Progenitor cell of endocrine pancreas (in vitro differentiated cells): ENCODE data around the gene CDK12. TPM values are rescaled to one million over a fixed set of nuclear protein-coding genes. Genes with fewer than 3 reads are reported as not detected.
"Not testable (repeated sequence)": the region's sequence is repeated elsewhere in the genome, so short reads cannot be mapped to it uniquely, and the experiment has no call there.

ENCODE experiments used
- DNase-seq: peaks from one replicate; pipeline ENCODE4 v3.0.0; 2021; ENCODE audit warnings: low spot score; ENCODE audit not compliant: unreplicated experiment
- H3K27ac Mint-ChIP-seq: 2 replicates; pipeline ENCODE4 v1.8.0; 2021; ENCODE audit warnings: mild to moderate bottlenecking, moderate library complexity, mixed read lengths
- H3K27me3 Mint-ChIP-seq: 2 replicates; pipeline ENCODE4 v1.8.0; 2021; ENCODE audit warnings: mixed read lengths
- H3K36me3 Mint-ChIP-seq: 2 replicates; pipeline ENCODE4 v1.8.0; 2022; ENCODE audit warnings: mixed read lengths; ENCODE audit not compliant: insufficient read depth
- H3K4me1 Mint-ChIP-seq: 2 replicates; pipeline ENCODE4 v1.8.0; 2021; ENCODE audit warnings: low read depth, mixed read lengths
- H3K4me3 Mint-ChIP-seq: 2 replicates; pipeline ENCODE4 v1.8.0; 2021; ENCODE audit warnings: low read depth, mild to moderate bottlenecking, moderate library complexity, mixed read lengths
- H3K9me3 Mint-ChIP-seq: 2 replicates; pipeline ENCODE4 v1.8.0; 2021; ENCODE audit warnings: low read depth, mixed read lengths
- total RNA-seq: library from RNA; stranded (reverse); gene quantifications from 2 replicates; pipeline ENCODE4 v1.2.1, GENCODE V29; 2021
- TF ChIP-seq, protein P1 (sequence below): fragments of 200-600 bp; sonication (generic); IDR thresholded peaks from one replicate; pipeline ENCODE4 v1.5.0; 2021; ENCODE audit warnings: antibody characterized with exemption, mild to moderate bottlenecking; ENCODE audit not compliant: unreplicated experiment

Gene CDK12
- total RNA-seq, 1 donor from 2014 or later, result 86.8 TPM

- no peaks in the 10 kb centered on the region for H3K27me3 Mint-ChIP-seq
- peaks cover 4% of the 10 kb centered on the region for H3K36me3 Mint-ChIP-seq
- peak overlapping the region; percentile 99 for H3K27ac Mint-ChIP-seq
- DNase-seq, result no peak
- TF ChIP-seq, protein P1, sequence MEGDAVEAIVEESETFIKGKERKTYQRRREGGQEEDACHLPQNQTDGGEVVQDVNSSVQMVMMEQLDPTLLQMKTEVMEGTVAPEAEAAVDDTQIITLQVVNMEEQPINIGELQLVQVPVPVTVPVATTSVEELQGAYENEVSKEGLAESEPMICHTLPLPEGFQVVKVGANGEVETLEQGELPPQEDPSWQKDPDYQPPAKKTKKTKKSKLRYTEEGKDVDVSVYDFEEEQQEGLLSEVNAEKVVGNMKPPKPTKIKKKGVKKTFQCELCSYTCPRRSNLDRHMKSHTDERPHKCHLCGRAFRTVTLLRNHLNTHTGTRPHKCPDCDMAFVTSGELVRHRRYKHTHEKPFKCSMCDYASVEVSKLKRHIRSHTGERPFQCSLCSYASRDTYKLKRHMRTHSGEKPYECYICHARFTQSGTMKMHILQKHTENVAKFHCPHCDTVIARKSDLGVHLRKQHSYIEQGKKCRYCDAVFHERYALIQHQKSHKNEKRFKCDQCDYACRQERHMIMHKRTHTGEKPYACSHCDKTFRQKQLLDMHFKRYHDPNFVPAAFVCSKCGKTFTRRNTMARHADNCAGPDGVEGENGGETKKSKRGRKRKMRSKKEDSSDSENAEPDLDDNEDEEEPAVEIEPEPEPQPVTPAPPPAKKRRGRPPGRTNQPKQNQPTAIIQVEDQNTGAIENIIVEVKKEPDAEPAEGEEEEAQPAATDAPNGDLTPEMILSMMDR, result no peak
- peaks cover 15% of the 10 kb centered on the region for H3K4me1 Mint-ChIP-seq
- peak overlapping the region; percentile 99 for H3K4me3 Mint-ChIP-seq
- no peaks in the 10 kb centered on the region for H3K9me3 Mint-ChIP-seq
Observed at GRCh38 chr17:39450051-39450450, 11.2 kb upstream of the CDK12 start.

GRCh38 chr17:39450847-39451581 is 10.3 kb upstream of the CDK12 start, which contains the start of gene MED1:
Gene MED1 (minus strand): TSS chr17:39451263. CDS start chr17:39451062, 201 bp downstream.
- peak; percentile 85 for DNase-seq
- Mint-ChIP-seq H3K27ac (peak within 1 kb of the TSS; percentile 99), H3K27me3 (no peaks in the 10 kb centered on the region), H3K4me1 (peaks cover 15% of the 10 kb centered on the region), H3K36me3 (peaks cover 4% of the 10 kb centered on the region), H3K4me3 (peak within 1 kb of the TSS; percentile 99), H3K9me3 (no peaks in the 10 kb centered on the region)
- TF ChIP-seq, protein P1, result no peak

GRCh38 chr17:39455919-39456318 is 5.4 kb upstream of the CDK12 start:
- H3K27ac Mint-ChIP-seq, result no peak overlapping the region

DNA sequence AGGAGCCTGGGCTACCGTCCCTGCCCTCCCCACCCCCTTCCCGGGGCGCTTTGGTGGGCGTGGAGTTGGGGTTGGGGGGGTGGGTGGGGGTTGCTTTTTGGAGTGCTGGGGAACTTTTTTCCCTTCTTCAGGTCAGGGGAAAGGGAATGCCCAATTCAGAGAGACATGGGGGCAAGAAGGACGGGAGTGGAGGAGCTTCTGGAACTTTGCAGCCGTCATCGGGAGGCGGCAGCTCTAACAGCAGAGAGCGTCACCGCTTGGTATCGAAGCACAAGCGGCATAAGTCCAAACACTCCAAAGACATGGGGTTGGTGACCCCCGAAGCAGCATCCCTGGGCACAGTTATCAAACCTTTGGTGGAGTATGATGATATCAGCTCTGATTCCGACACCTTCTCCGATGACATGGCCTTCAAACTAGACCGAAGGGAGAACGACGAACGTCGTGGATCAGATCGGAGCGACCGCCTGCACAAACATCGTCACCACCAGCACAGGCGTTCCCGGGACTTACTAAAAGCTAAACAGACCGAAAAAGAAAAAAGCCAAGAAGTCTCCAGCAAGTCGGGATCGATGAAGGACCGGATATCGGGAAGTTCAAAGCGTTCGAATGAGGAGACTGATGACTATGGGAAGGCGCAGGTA is 762 bp downstream of the CDK12 start:
- Mint-ChIP-seq H3K27ac (peak overlapping the region; percentile 100), H3K27me3 (no peaks in the 10 kb centered on the region), H3K4me3 (peak overlapping the region; percentile 100), H3K4me1 (peaks cover 28% of the 10 kb centered on the region), H3K9me3 (no peaks in the 10 kb centered on the region), H3K36me3 (peaks cover 6% of the 10 kb centered on the region)
- DNase-seq, result no peak
- TF ChIP-seq, protein P1, result no peak

More at GRCh38 chr17:39455919-39456318, 5.4 kb upstream of the CDK12 start:
- Mint-ChIP-seq H3K36me3 (no peaks in the 10 kb centered on the region), H3K4me3 (no peak overlapping the region), H3K9me3 (no peaks in the 10 kb centered on the region), H3K4me1 (peaks cover 7% of the 10 kb centered on the region), H3K27me3 (no peaks in the 10 kb centered on the region)
- no peak for DNase-seq
- TF ChIP-seq, protein P1, result no peak

GRCh38 chr17:39462631-39463375 is 1.5 kb downstream of the CDK12 start:
- Mint-ChIP-seq H3K4me1 (peaks cover 31% of the 10 kb centered on the region), H3K36me3 (peaks cover 10% of the 10 kb centered on the region), H3K9me3 (no peaks in the 10 kb centered on the region), H3K27ac (peak overlapping the region; percentile 100), H3K4me3 (peak overlapping the region; percentile 100), H3K27me3 (no peaks in the 10 kb centered on the region)
- TF ChIP-seq, protein P1, result no peak
- DNase-seq, result no peak

- Mint-ChIP-seq H3K4me3 (peak overlapping the region; percentile 100), H3K36me3 (peaks cover 10% of the 10 kb centered on the region), H3K4me1 (peaks cover 31% of the 10 kb centered on the region), H3K27ac (peak overlapping the region; percentile 73)
- H3K9me3 Mint-ChIP-seq, DNase-seq, H3K27me3 Mint-ChIP-seq: not testable (repeated sequence)
Observed at GRCh38 chr17:39464639-39465181, 3.4 kb downstream of the CDK12 start.

DNA sequence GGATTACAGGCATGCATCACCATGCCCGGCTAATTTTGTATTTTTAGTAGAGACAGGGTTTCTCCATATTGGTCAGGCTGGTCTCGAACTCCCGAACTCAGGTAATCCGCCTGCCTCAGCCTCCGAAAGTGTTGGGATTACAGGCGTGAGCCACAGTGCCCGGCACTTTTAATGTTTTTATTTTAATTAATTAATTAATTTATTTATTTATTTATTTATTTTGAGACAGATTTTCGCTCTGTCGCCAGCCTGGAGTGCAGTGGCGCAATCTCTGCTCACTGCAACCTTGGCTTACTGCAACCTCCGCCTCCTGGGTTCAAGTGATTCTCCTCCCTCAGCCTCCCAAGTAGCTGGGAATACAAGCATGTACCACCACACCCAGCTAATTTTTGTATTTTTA is 7.3 kb downstream of the CDK12 start:
- H3K27ac Mint-ChIP-seq, H3K9me3 Mint-ChIP-seq, H3K27me3 Mint-ChIP-seq, DNase-seq, H3K4me3 Mint-ChIP-seq: not testable (repeated sequence)
- peaks cover 19% of the 10 kb centered on the region for H3K4me1 Mint-ChIP-seq
- H3K36me3 Mint-ChIP-seq, result peaks cover 17% of the 10 kb centered on the region
